ENCODE data around the gene RAP2B. TPM values are rescaled to one million over a fixed set of nuclear protein-coding genes. Genes with fewer than 3 reads are reported as not detected.

The RAP2B gene
- total RNA-seq, 4 donors from 2014 or later, result 17.6 to 28.2 (median 22.6) TPM

- TF ChIP-seq CTCF (IDR thresholded peaks at IDR 0.05; ENCODE audit: low read depth), result no peak
Measured at GRCh38 chr3:153150991-153151390, 11.0 kb upstream of the RAP2B start.

DNA sequence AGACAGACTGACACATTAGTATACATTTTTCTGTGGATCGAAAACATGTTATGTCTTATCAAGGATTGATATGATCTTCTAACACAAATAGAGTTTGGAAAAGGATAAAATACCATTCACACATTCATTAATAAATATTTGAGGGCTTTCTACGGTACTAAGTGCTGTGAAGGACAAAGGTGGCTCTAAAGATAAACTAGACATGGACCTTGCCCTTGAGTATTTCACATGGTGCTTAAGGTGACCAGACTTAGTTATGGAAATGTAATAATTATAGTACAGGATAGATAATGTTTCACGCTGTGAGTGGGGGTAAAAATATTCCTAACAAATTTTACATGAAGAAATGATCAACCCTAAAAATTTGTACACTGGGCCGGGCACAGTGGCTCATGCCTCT, 3.8 kb upstream of the RAP2B start:
- no peak for TF ChIP-seq CTCF (IDR thresholded peaks at IDR 0.05; ENCODE audit: low read depth)

GRCh38 chr3:153158961-153159735, 2.9 kb upstream of the RAP2B start:
- TF ChIP-seq CTCF (IDR thresholded peaks at IDR 0.05; ENCODE audit: low read depth), result no peak

GRCh38 chr3:153159771-153160397, 2.1 kb upstream of the RAP2B start:
- TF ChIP-seq CTCF (IDR thresholded peaks at IDR 0.05; ENCODE audit: low read depth), result no peak

DNA sequence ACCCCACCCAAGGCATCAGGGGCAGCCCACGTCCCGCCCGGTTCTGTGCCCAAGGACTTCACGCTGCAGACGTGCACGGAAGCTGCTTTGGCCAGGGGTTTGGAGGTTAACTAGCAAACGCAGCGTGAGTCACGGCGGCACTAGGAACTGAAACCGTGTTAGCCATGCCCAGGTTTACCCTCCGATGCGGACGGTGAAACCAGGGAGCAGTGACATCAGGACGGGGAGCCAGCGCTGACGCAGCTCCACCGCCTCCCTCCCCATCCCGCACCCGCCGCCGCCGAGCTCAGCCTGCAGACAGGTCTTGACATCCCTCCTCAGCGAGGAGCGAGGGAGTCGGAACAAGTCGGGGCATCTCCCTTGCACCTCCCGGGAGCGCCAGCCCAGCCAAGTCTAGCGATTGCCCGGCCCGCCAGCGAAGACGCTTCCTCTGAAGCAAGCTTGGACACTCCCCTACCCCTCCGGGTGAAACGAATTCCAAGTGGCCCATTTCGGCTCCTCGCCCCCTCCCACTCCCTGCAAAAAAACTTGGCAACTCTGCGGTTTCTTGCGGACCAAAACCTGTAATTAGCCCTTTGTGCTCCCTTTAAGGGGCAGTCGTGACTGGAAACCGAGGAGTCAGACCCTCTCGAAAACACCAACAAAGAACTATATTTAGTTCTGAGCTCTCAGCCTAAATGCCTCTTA, 1.4 kb upstream of the RAP2B start:
- TF ChIP-seq CTCF (IDR thresholded peaks at IDR 0.05; ENCODE audit: low read depth), result no peak

- TF ChIP-seq CTCF (IDR thresholded peaks at IDR 0.05; ENCODE audit: low read depth), result no peak
Measured at GRCh38 chr3:153161138-153161713, 800 bp upstream of the RAP2B start.
